AG10803 (cell line): ENCODE measurements around the gene CCDC157.

ENCODE experiments used
- DNase-seq: peaks from one replicate; pipeline ENCODE4 v3.0.0; 2010; ENCODE audit warnings: low read depth
- H3K4me3 ChIP-seq: 2 replicates; pipeline ENCODE4 v1.5.1; 2011; ENCODE audit warnings: mild to moderate bottlenecking, low read length, control low read depth
- TF ChIP-seq, protein P1 (sequence below): conservative IDR thresholded peaks from 2 replicates; pipeline ENCODE4 v1.5.1; 2011; ENCODE audit warnings: mild to moderate bottlenecking, low read length, control low read depth, inconsistent platforms

Gene CCDC157

GRCh38 chr22:30414525-30415047 is 57.8 kb downstream of the CCDC157 start:
- TF ChIP-seq, protein P1, sequence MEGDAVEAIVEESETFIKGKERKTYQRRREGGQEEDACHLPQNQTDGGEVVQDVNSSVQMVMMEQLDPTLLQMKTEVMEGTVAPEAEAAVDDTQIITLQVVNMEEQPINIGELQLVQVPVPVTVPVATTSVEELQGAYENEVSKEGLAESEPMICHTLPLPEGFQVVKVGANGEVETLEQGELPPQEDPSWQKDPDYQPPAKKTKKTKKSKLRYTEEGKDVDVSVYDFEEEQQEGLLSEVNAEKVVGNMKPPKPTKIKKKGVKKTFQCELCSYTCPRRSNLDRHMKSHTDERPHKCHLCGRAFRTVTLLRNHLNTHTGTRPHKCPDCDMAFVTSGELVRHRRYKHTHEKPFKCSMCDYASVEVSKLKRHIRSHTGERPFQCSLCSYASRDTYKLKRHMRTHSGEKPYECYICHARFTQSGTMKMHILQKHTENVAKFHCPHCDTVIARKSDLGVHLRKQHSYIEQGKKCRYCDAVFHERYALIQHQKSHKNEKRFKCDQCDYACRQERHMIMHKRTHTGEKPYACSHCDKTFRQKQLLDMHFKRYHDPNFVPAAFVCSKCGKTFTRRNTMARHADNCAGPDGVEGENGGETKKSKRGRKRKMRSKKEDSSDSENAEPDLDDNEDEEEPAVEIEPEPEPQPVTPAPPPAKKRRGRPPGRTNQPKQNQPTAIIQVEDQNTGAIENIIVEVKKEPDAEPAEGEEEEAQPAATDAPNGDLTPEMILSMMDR, result no peak
- DNase-seq, result no peak

DNA sequence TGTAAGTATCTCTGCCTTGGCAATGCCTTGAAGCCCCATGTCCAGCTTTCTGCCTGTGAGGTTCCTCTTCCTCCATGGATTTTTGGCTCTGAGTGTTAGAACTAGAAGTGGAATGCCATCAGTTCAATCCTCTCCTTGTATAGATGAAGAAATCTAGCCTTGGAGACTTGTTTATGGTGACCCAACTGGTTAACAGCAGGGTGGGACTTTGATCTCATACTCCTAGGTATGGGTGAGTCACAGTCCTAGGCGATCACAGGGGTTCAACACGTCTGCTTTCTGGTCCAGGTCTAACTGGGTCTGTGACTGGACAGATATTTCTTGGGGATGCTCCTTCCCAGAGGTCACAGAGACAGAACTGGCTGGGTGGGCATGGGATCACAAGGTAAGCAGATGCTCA is 59.6 kb downstream of the CCDC157 start:
- TF ChIP-seq, protein P1, result no peak

More at GRCh38 chr22:30414525-30415047, 57.8 kb downstream of the CCDC157 start:
- H3K4me3 ChIP-seq, result no peak overlapping the region

DNA sequence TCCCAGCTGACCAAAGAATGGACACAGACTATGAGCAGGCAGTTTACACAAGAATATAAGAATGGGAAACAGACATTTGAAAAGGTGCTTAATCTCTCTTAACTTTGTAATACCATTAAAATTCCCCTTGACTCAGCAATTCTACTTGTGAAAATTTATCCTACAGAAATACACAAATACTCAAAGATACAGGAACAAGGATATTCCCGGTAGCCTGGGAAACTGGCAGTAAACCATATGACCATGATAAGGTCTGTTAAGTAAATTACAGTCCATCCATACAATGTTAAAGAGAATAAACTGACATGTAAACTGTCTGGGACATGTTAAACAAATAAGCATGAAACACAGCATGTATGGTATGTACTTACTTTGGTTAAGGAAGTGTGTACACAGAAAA is 60.0 kb downstream of the CCDC157 start:
- TF ChIP-seq, protein P1, result no peak
- no peak for DNase-seq
- no peak overlapping the region for H3K4me3 ChIP-seq

More for the DNA sequence above, 59.6 kb downstream of the CCDC157 start:
- DNase-seq, result no peak
- no peak overlapping the region for H3K4me3 ChIP-seq

- TF ChIP-seq, protein P1, result no peak
- H3K4me3 ChIP-seq, result no peak overlapping the region
- peak; percentile 74 for DNase-seq
Observed at GRCh38 chr22:30420347-30421125, 63.7 kb downstream of the CCDC157 start.

- TF ChIP-seq, protein P1, result no peak
- DNase-seq, result no peak
- no peak overlapping the region; the same call in 1 of the 2 replicates for H3K4me3 ChIP-seq
Observed at GRCh38 chr22:30421695-30422480, 65.1 kb downstream of the CCDC157 start.

DNA sequence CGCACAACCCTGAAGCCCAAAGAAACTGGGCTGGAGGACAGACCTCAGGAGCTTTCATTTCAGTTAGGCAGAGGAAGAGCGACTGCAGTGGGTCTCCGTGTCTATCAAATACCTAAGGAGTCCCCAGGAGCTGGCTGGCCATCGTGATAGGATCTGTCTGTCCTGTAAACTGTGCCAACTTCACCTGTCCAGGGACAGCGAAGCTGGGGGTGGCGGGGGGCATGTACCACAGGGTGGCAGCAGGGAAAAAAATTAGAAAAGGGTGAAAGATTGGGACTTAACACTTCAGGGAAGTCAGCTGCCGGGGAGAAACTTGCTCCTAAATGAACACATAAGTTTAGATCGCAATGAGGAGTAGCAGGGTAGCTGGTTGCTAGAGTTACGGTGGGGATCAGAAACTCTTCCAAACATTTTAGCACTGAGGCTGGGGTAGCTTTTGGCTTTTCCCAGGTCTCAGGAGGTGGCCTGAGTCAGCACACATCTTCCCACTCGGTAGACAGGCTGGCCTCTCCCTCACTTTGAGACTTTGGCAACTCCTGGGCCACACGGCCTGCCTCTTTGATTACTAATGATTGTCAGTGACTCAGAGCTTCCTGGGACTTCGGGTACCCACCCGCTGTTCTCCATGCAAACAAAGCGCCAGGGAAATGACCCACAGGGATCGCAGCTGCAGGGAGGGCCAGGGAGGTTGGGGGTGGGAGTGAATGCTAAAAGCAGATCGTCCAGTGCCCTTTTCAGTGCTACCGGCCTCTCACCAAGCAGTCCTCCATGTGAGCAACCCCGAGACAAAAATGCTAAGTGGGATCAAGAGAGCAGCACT is 65.9 kb downstream of the CCDC157 start:
- DNase-seq, result peak; percentile 89
- H3K4me3 ChIP-seq, result peak overlapping the region; percentile 75
- TF ChIP-seq, protein P1, result no peak
